ENCODE results near the gene RGL2.
A peak's percentile ranks its signal among the peaks of the same experiment; 100 is the strongest.

The RGL2 gene

DNA sequence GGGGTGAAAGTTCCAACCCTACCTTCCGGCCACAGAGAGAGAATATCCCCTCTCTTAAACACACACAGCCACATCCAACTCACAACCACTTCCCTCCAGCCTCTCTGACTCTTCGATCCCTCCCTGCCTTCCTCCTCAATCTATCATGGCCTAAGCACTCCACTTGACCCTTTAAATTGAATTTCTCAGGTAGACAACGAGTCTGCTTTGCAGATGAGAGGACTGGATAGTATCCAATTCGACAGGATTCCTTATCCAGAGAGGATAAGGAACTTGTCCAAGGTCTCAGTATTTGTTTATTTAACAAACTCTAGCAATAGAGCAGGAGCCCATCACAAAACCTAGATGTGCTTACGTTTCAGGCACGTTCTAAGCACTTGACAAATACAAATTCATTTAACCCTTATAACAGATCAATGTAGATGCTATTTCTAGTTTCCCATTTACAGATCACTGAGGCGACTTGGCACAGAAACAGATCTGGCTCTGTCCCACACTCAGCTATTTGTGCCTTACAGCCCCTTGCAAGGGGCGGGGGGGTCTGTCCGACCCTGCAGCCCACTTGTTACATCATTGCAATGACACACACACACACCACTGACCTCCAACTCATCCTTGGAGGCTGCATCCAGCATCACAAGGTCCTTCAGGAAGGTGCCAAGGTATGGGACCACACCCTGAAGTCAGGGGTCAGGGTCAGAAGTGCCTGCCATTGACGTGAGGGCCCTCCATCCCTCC is 4.5 kb downstream of the RGL2 start:
- Mint-ChIP-seq H3K27ac (no peak overlapping the region), H3K4me3 (peak overlapping the region; percentile 29 to 52 (median 29)), H3K36me3 (ENCODE audit: low read depth) (peaks cover 15% of the 10 kb centered on the region), H3K27me3 (ENCODE audit: low read depth) (no peaks in the 10 kb centered on the region), H3K4me1 (peaks cover 26% of the 10 kb centered on the region), H3K9me3 (no peaks in the 10 kb centered on the region)
- TF ChIP-seq, protein P1, sequence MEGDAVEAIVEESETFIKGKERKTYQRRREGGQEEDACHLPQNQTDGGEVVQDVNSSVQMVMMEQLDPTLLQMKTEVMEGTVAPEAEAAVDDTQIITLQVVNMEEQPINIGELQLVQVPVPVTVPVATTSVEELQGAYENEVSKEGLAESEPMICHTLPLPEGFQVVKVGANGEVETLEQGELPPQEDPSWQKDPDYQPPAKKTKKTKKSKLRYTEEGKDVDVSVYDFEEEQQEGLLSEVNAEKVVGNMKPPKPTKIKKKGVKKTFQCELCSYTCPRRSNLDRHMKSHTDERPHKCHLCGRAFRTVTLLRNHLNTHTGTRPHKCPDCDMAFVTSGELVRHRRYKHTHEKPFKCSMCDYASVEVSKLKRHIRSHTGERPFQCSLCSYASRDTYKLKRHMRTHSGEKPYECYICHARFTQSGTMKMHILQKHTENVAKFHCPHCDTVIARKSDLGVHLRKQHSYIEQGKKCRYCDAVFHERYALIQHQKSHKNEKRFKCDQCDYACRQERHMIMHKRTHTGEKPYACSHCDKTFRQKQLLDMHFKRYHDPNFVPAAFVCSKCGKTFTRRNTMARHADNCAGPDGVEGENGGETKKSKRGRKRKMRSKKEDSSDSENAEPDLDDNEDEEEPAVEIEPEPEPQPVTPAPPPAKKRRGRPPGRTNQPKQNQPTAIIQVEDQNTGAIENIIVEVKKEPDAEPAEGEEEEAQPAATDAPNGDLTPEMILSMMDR (IDR thresholded peaks at IDR 0.05; ENCODE audit: unreplicated experiment in 3 of 3): no peak

DNA sequence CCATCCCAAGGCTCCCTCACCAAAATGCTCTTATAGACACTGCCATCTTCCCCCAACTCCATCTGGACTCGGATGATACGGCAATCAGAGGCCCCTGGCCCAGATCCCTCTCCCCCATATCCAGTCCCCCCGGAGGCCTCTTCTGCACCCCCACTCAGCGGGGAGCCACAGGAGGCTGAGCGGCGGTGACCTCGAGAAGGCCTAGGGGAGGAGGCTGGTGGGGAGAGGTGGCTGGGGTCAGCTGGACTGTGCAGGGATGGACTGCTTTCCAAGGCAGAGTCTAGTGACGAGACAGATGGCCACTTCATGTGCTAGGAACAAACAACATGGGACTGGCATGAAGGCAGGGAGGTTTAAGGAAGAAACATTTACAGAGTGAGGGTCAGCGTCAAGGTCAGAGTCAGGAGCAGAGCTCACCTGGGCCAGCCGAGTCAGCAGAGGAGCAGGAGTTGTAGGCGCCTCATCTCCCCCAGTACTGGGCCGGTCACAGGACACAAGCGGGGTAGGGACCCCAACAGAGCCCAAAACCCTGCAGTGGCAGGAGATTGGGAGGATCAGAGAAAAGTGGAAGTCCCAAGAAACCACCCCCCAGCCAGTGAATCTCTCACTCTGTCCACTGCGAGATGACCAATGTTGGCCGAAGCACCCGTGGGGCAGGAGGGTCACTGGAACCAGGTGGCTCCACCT is 5.6 kb downstream of the RGL2 start:
- H3K36me3 Mint-ChIP-seq (ENCODE audit: low read depth): peaks cover 19% of the 10 kb centered on the region
- H3K4me3 Mint-ChIP-seq: peak overlapping the region in 2 of 3 experiments; percentile 16 to 68
- peaks cover 30% of the 10 kb centered on the region for H3K4me1 Mint-ChIP-seq
- peak overlapping the region in 1 of 3 experiments; percentile 67 for H3K27ac Mint-ChIP-seq
- TF ChIP-seq, protein P1 (IDR thresholded peaks at IDR 0.05; ENCODE audit: unreplicated experiment in 3 of 3): no peak
- H3K27me3 Mint-ChIP-seq (ENCODE audit: low read depth): no peaks in the 10 kb centered on the region
- no peaks in the 10 kb centered on the region for H3K9me3 Mint-ChIP-seq

DNA sequence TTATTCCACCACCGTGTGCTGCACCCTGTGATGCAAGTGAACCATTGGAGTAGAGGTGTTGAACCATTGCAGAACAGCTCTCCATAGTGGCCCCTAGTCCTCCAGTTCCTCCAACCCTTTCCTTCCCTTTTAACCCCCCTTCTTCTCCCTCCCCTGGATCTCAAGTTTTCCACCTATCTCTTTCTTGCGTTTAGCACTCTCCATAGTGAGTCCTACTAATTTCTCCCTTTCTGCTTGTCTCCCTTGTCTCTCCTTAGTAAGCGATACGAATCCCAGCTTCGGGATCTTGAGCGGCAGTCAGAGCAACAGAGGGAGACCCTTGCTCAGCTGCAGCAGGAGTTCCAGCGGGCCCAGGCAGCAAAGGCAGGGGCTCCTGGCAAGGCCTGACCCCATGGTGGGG is 8.3 kb downstream of the RGL2 start:
- peaks cover 33% of the 10 kb centered on the region for H3K36me3 Mint-ChIP-seq (ENCODE audit: low read depth)
- TF ChIP-seq, protein P1 (IDR thresholded peaks at IDR 0.05; ENCODE audit: unreplicated experiment in 3 of 3): no peak
- H3K27ac Mint-ChIP-seq: peak overlapping the region in 1 of 3 experiments; percentile 35
- peak overlapping the region; percentile 96 to 98 (median 98) for H3K4me3 Mint-ChIP-seq
- no peaks in the 10 kb centered on the region for H3K27me3 Mint-ChIP-seq (ENCODE audit: low read depth)
- H3K9me3 Mint-ChIP-seq: no peaks in the 10 kb centered on the region
- peaks cover 31% of the 10 kb centered on the region for H3K4me1 Mint-ChIP-seq

DNA sequence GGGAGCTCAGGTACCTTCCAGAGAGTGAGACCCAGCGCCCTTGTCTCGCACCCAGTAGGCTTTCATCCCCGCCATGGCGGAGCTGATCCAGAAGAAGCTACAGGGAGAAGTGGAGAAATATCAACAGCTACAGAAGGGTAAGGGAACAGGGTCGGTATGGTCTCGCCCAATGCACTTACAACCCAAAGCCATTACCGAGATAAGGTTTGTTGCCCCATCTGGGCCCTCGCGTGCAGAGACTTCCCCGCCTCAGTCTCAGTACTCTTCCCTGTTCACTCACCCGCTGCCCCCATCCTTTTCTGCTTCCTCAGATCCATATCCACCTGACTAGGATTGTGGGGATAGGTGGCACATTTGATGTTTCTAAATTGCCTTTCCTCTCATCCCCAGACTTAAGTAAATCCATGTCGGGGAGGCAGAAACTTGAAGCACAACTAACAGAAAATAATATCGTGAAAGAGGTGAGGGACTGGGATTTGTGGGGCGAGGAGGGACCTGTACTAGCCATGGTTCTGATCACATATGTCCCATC is 8.9 kb downstream of the RGL2 start:
- Mint-ChIP-seq H3K4me3 (peak overlapping the region; percentile 96 to 98 (median 98)), H3K4me1 (peaks cover 31% of the 10 kb centered on the region), H3K27me3 (ENCODE audit: low read depth) (no peaks in the 10 kb centered on the region), H3K27ac (peak overlapping the region; percentile 56 to 69 (median 66)), H3K36me3 (ENCODE audit: low read depth) (peaks cover 33% of the 10 kb centered on the region), H3K9me3 (no peaks in the 10 kb centered on the region)
- TF ChIP-seq, protein P1 (IDR thresholded peaks at IDR 0.05; ENCODE audit: unreplicated experiment in 3 of 3): no peak

DNA sequence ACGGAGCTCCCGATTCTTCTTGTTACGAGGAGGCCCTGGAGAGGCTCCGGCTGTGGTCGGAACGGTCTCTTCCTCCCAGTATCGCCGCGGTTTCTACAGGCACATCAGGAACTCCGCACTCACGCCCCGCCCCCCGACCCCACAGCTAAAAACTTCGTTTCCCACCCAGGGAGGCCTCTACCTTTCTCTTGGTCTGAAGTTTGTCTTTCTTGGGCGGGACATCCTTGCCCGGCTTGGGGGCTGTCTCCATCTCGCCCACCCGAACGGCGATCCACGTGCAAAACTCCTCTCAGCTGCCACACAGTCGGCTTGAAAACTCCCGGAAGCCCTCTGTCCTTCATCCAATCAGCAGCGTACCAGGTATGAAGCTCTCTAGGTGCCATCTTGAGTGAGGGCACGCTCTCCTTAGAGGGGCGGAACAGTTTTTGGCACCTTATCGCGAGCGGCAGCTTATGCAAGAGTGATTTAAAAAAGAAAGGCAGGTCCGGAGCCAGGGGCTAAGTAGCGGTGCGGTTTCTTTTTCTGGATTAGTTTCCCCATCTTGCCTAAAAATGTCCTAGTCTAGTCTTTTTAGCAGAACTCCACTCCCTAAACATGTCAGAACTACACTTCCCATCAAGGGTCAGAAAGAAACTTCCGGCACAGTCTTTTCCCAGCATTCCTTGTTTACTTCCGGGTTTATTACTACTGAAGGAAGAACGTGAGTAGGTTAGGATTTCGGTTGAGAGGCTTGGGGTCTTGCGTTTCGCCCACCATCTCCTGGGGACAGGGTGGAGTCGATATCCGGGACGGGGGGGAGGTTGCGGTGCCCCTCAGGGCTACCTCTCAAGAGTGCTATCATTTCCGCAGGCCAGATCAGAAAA is 9.6 kb downstream of the RGL2 start, which contains the start of the genes PFDN6 and WDR46:
Gene PFDN6 (plus strand): TSS at position 681 of the 863 bp plus-strand sequence. CDS start 256 bp downstream, outside the sequence.
Gene WDR46 (minus strand): TSS at position 319 of the 863 bp plus-strand sequence. CDS start 69 bp downstream, at position 250.
- peak within 1 kb of the TSS; percentile 96 to 98 (median 98) for H3K4me3 Mint-ChIP-seq
- H3K4me1 Mint-ChIP-seq: peaks cover 31% of the 10 kb centered on the region
- peak within 1 kb of the TSS; percentile 56 to 69 (median 66) for H3K27ac Mint-ChIP-seq
- peaks cover 35% of the 10 kb centered on the region for H3K36me3 Mint-ChIP-seq (ENCODE audit: low read depth)
- TF ChIP-seq, protein P1 (IDR thresholded peaks at IDR 0.05; ENCODE audit: unreplicated experiment in 3 of 3): no peak
- H3K9me3 Mint-ChIP-seq: no peaks in the 10 kb centered on the region
- H3K27me3 Mint-ChIP-seq (ENCODE audit: low read depth): no peaks in the 10 kb centered on the region
